Neuronal stem cell (in vitro differentiated cells): ENCODE measurements around the gene PHACTR4.

Experiments
- DNase-seq: peaks from one replicate; pipeline ENCODE4 v3.0.0-alpha.2; 2013; ENCODE audit warnings: low spot score
- H2AFZ ChIP-seq: one replicate; pipeline ENCODE4 v1.6.1; 2013; ENCODE audit warnings: mild to moderate bottlenecking, low read length, inconsistent platforms
- H2AK5ac ChIP-seq: 2 replicates; pipeline ENCODE4 v1.6.1; 2013; ENCODE audit warnings: low read depth, mild to moderate bottlenecking, inconsistent platforms, low read length, moderate library complexity, mixed read lengths
- H2BK120ac ChIP-seq: 2 replicates; pipeline ENCODE4 v1.6.1; 2013; ENCODE audit warnings: low read depth, mild to moderate bottlenecking, inconsistent platforms, low read length, moderate library complexity, mixed read lengths
- H2BK12ac ChIP-seq: one replicate; pipeline ENCODE4 v1.6.1; 2013; ENCODE audit warnings: low read length, inconsistent platforms
- H2BK15ac ChIP-seq: 2 replicates; pipeline ENCODE4 v1.6.1; 2013; ENCODE audit warnings: mild to moderate bottlenecking, low read length, inconsistent platforms, mixed read lengths
- H2BK5ac ChIP-seq: one replicate; pipeline ENCODE4 v1.6.1; 2013; ENCODE audit warnings: inconsistent platforms, mild to moderate bottlenecking, low read length, moderate library complexity
- H3K14ac ChIP-seq: one replicate; pipeline ENCODE4 v1.6.1; 2013; ENCODE audit warnings: low read length, inconsistent platforms
- H3K18ac ChIP-seq: 2 replicates; pipeline ENCODE4 v1.6.1; 2013; ENCODE audit warnings: low read length, inconsistent platforms
- H3K23ac ChIP-seq: 2 replicates; pipeline ENCODE4 v1.6.1; 2013; ENCODE audit warnings: low read depth, mild to moderate bottlenecking, mixed read lengths, low read length, inconsistent platforms; ENCODE audit not compliant: poor library complexity
- H3K27ac ChIP-seq: replicated peaks from 3 replicates; pipeline ENCODE4 v1.5.1; 2013; ENCODE audit warnings: low read length, inconsistent platforms
- H3K27me3 ChIP-seq, 3 experiments: 2 replicates each; pipeline ENCODE4 v1.6.1; 2013; ENCODE audit warnings: low read length in 3 of 3, mild to moderate bottlenecking in 2 of 3, inconsistent platforms in 1 of 3, low read depth in 1 of 3, mixed read lengths in 1 of 3, moderate library complexity in 1 of 3; ENCODE audit not compliant: control insufficient read depth in 3 of 3, insufficient read depth in 3 of 3
- H3K36me3 ChIP-seq, 2 donors: replicated peaks in 1 of 2; 2 replicates each; pipeline ENCODE4 v1.6.1; 2013; ENCODE audit warnings: low read length in 2 of 2; ENCODE audit not compliant: control insufficient read depth in 2 of 2, insufficient read depth in 2 of 2
- H3K4ac ChIP-seq: 2 replicates; pipeline ENCODE4 v1.6.1; 2013; ENCODE audit warnings: inconsistent platforms, mild to moderate bottlenecking, low read length, moderate library complexity
- H3K4me1 ChIP-seq, 2 donors: 1 replicate in 1 of 2; 2 replicates in 1 of 2; pipeline ENCODE4 v1.6.1; 2013; ENCODE audit warnings: low read length in 2 of 2, low read depth in 1 of 2; ENCODE audit not compliant: control insufficient read depth in 2 of 2, insufficient read depth in 1 of 2
- H3K4me2 ChIP-seq: one replicate; pipeline ENCODE4 v1.6.1; 2013; ENCODE audit warnings: mild to moderate bottlenecking, low read length, inconsistent platforms; ENCODE audit not compliant: insufficient read depth, poor library complexity, severe bottlenecking
- H3K4me3 ChIP-seq, 2 donors: 2 replicates each; pipeline ENCODE4 v1.5.1; 2013; ENCODE audit warnings: low read length in 2 of 2, mild to moderate bottlenecking in 2 of 2, inconsistent platforms in 1 of 2, moderate library complexity in 1 of 2
- H3K79me1 ChIP-seq: one replicate; pipeline ENCODE4 v1.6.1; 2013; ENCODE audit warnings: low read depth, mild to moderate bottlenecking, inconsistent platforms, low read length, moderate library complexity
- H3K9ac ChIP-seq: one replicate; pipeline ENCODE4 v1.6.1; 2013; ENCODE audit warnings: mild to moderate bottlenecking, low read depth, low read length, inconsistent platforms; ENCODE audit not compliant: poor library complexity
- H3K9me3 ChIP-seq, 2 donors: replicated peaks in 1 of 2; 2 replicates each; pipeline versions ENCODE3 to v1.6.1; 2013; ENCODE audit warnings: low read length in 2 of 2, mild to moderate bottlenecking in 2 of 2, inconsistent platforms in 1 of 2, low read depth in 1 of 2, mixed read lengths in 1 of 2, moderate library complexity in 1 of 2; ENCODE audit not compliant: control insufficient read depth in 2 of 2, insufficient read depth in 1 of 2
- H4K8ac ChIP-seq: one replicate; pipeline ENCODE4 v1.6.1; 2013; ENCODE audit warnings: low read depth, mild to moderate bottlenecking, inconsistent platforms, low read length, moderate library complexity
- H4K91ac ChIP-seq: one replicate; pipeline ENCODE4 v1.6.1; 2013; ENCODE audit warnings: low read length, low read depth, mild to moderate bottlenecking, inconsistent platforms; ENCODE audit not compliant: poor library complexity
- WGBS, 2 donors: extraction: QIAGEN DNeasy Blood & Tissue Kit; methylation state at CpG; one replicate each; pipeline ENCODE4 v1.1.7; 2013; ENCODE audit warnings: missing lambda C conversion rate in 2 of 2, mixed read lengths in 1 of 2; ENCODE audit not compliant: insufficient read length in 2 of 2, insufficient replicate concordance in 1 of 2; ENCODE audit errors: extremely low coverage in 2 of 2; 5-methylcytosine and 5-hydroxymethylcytosine counted together

Gene PHACTR4

DNA sequence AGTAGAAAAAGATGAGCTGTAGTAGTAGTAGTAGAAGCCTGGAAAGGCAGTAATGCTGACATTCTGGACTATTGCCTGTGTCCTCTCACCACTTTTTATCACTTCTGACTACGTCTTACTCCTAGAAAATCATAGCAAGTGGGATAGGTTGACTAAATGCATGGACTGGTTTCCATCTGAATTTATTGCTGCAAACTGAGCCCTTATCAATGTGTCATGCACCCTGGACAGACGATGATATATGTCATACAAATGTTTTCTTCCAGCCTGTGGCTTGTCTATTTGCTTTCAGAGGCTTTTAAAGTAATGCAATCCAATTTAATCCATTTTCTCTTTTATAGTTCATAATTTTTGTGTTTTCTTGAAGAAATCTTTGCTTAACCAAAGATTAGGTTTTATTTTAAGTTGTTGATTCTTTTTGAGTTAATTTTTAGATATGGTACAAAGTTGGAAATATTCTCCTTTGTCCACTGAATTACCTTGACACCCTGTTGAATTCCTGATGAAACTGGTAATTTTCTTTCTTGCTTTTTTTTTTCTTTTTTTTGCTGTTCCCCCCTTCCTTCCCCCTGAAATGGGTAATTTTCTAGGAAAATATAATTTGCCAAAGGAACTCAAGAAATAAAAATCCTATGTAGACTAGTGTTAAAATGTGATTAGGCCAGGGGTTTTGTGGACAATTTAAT lies 47.1 kb downstream of the PHACTR4 start:
- H3K14ac ChIP-seq = no peak overlapping the region
- H2BK5ac ChIP-seq = no peak overlapping the region
- H3K4me3 ChIP-seq = no peak overlapping the region
- H2AFZ ChIP-seq = no peak overlapping the region
- peaks cover 2% of the 10 kb centered on the region for H3K79me1 ChIP-seq
- no peak overlapping the region for H3K27ac ChIP-seq
- WGBS, 2 donors = no CpG with 5 or more reads among the region's 2 CpGs
- H3K36me3 ChIP-seq = peaks cover 0 to 11% of the 10 kb centered on the region in 2 donors
- H3K4ac ChIP-seq = no peak overlapping the region
- no peak overlapping the region for H2AK5ac ChIP-seq
- H4K8ac ChIP-seq = no peak overlapping the region
- no peak overlapping the region for H2BK15ac ChIP-seq
- no peak for DNase-seq
- H3K27me3 ChIP-seq = no peaks in the 10 kb centered on the region
- H4K91ac ChIP-seq = no peak overlapping the region
- no peak overlapping the region for H3K23ac ChIP-seq
- no peak overlapping the region for H3K9ac ChIP-seq
- no peak overlapping the region for H3K18ac ChIP-seq
- no peak overlapping the region for H2BK120ac ChIP-seq
- H3K4me1 ChIP-seq = peaks cover 0 to 9% of the 10 kb centered on the region in 2 donors
- H3K9me3 ChIP-seq = no peaks in the 10 kb centered on the region
- H2BK12ac ChIP-seq = no peak overlapping the region
- H3K4me2 ChIP-seq = no peak overlapping the region

DNA sequence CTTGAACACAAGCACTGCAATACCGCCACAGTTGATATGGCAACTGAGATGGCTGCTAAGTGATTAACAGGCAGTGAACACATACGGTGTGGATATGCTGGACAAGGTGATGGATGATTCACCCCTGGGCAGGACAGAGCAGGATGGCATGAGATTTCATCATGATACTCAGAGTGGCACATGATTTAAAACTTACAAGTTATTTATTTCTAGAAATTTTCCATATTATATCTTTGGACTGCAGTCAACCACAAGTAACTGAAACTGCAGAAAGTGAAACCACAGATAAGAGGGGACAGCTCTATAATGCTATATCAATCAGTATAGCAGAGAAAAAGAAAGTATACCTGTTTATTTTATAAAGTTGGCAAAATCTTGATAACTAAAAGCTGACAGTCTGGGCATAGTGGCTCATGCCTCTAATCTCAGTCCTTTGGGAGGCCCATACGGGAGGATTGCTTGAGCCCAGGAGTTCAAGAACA lies 47.9 kb downstream of the PHACTR4 start:
- Histone ChIP-seq H3K27me3 (no peaks in the 10 kb centered on the region), H3K9me3 (no peaks in the 10 kb centered on the region), H3K27ac (no peak overlapping the region), H3K18ac (no peak overlapping the region), H3K9ac (no peak overlapping the region), H4K8ac (no peak overlapping the region), H3K79me1 (peaks cover 2% of the 10 kb centered on the region), H3K36me3 (peaks cover 0 to 3% of the 10 kb centered on the region in 2 donors), H2AFZ (no peak overlapping the region), H3K4me2 (no peak overlapping the region), H2BK5ac (no peak overlapping the region), H2BK120ac (no peak overlapping the region), H2BK12ac (no peak overlapping the region), H2BK15ac (no peak overlapping the region), H4K91ac (no peak overlapping the region), H3K14ac (no peak overlapping the region), H3K4ac (no peak overlapping the region), H2AK5ac (no peak overlapping the region), H3K23ac (no peak overlapping the region), H3K4me1 (peaks cover 0 to 9% of the 10 kb centered on the region in 2 donors), H3K4me3 (no peak overlapping the region)
- no peak for DNase-seq
- WGBS, 2 donors = no CpG with 5 or more reads among the region's 3 CpGs

DNA sequence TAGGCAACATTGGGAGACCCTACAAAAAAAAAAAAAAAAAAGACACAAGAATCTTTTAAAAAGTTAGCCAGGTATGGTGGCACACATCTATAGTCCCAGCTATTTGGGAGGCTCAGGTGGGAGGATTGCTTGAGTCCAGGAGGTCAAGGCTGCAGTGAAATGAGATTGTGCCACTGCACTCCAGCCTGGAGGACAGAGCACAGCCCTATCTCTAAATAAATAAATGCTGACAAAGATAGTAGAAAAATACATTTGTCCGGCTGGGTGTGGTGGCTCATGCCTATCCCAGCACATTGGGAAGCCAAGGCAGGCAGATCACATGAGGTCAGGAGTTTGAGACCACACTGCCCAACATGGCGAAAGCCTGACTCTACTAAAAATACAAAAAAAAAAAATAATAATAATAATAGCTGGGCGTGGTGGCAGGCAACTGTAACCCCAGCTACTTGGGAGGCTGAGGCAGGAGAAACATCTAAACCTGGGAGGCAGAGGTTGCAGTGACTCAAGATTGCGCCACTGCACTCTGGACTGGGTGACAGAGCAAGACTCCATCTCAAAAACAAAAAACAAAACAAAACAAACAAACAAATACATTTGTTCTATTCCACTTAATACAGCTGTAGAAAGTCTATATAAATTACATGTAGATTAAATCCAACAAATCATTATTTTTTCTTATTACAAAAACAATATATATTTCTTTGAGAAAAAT lies 48.5 kb downstream of the PHACTR4 start:
- peaks cover 0 to 9% of the 10 kb centered on the region in 2 donors for H3K4me1 ChIP-seq
- no peak overlapping the region for H2BK12ac ChIP-seq
- no peak overlapping the region for H3K14ac ChIP-seq
- no peak overlapping the region for H3K4me2 ChIP-seq
- no peak overlapping the region for H3K27ac ChIP-seq
- H3K23ac ChIP-seq = no peak overlapping the region
- H3K9ac ChIP-seq = no peak overlapping the region
- H2BK5ac ChIP-seq = no peak overlapping the region
- H3K18ac ChIP-seq = no peak overlapping the region
- peaks cover 2% of the 10 kb centered on the region for H3K79me1 ChIP-seq
- no CpG with 5 or more reads among the region's 4 CpGs for WGBS, 2 donors
- no peak overlapping the region for H3K4ac ChIP-seq
- peaks cover 0 to 3% of the 10 kb centered on the region in 2 donors for H3K36me3 ChIP-seq
- H2BK120ac ChIP-seq = no peak overlapping the region
- DNase-seq = no peak
- no peak overlapping the region for H3K4me3 ChIP-seq
- no peak overlapping the region for H2AFZ ChIP-seq
- no peak overlapping the region for H2AK5ac ChIP-seq
- no peak overlapping the region for H2BK15ac ChIP-seq
- no peak overlapping the region for H4K8ac ChIP-seq
- H4K91ac ChIP-seq = no peak overlapping the region
- H3K27me3 ChIP-seq = no peaks in the 10 kb centered on the region
- no peaks in the 10 kb centered on the region for H3K9me3 ChIP-seq

DNA sequence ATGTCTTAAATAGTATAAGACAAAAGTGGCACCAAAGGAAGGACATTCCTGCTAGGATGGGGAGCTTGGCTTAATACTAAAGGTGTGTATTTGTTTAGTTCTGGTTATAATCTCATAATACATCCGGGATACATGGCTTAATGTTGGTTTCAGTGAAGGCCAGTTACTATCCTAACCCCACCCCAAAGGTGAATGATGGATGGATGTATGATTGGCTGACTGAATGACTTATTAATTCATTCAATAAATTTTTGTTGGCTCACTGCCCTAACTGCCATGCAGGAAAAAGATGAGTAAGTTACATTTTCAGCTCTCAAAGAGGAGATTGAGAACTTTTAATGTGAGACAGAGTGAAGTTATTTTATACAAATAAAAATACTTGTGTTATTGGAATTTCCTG lies 52.2 kb downstream of the PHACTR4 start:
- Histone ChIP-seq H3K4me3 (no peak overlapping the region), H3K4ac (no peak overlapping the region)
- WGBS, 2 donors = no CpG with 5 or more reads among the region's 1 CpG

More for the DNA sequence above, 52.2 kb downstream of the PHACTR4 start:
- Histone ChIP-seq H3K4me1 (no peaks in the 10 kb centered on the region), H2BK120ac (no peak overlapping the region), H3K4me2 (no peak overlapping the region), H3K9me3 (no peaks in the 10 kb centered on the region), H4K91ac (no peak overlapping the region), H3K9ac (no peak overlapping the region), H2AK5ac (no peak overlapping the region), H2AFZ (no peak overlapping the region), H2BK5ac (no peak overlapping the region), H3K27me3 (no peaks in the 10 kb centered on the region), H3K36me3 (peaks cover 0 to 22% of the 10 kb centered on the region in 2 donors), H4K8ac (no peak overlapping the region), H3K27ac (no peak overlapping the region), H2BK12ac (no peak overlapping the region), H3K14ac (no peak overlapping the region), H3K79me1 (peaks cover 3% of the 10 kb centered on the region), H3K18ac (no peak overlapping the region), H2BK15ac (no peak overlapping the region), H3K23ac (no peak overlapping the region)
- DNase-seq = no peak
